GM12878 (cell line): ENCODE measurements around the gene RPL22. TPM values are rescaled to one million over a fixed set of nuclear protein-coding genes. Genes with fewer than 3 reads are reported as not detected.

Experiments used
- CBFB ChIP-seq: IDR thresholded peaks from 2 replicates; pipeline ENCODE4 v1.6.1; 2016; ENCODE audit warnings: antibody characterized with exemption, low read depth
- CREB1 ChIP-seq: IDR thresholded peaks from 2 replicates; pipeline ENCODE4 v1.6.1; 2012; ENCODE audit warnings: low read depth, mild to moderate bottlenecking, inconsistent platforms
- FOXM1 ChIP-seq: IDR thresholded peaks from 2 replicates; pipeline ENCODE4 v1.6.1; 2012; ENCODE audit warnings: low read depth, mild to moderate bottlenecking, inconsistent platforms, low read length, moderate library complexity
- NBN ChIP-seq: fragments of 450-650 bp; IDR thresholded peaks from 2 replicates; pipeline ENCODE4 v1.6.1; 2016
- RAD21 ChIP-seq: IDR thresholded peaks from 2 replicates; pipeline ENCODE4 v1.6.1; 2011; ENCODE audit warnings: mild to moderate bottlenecking, low read depth, low read length, moderate library complexity; ENCODE audit not compliant: insufficient read depth
- SMC3 ChIP-seq: IDR thresholded peaks from 2 replicates; pipeline ENCODE4 v1.6.1; 2011; ENCODE audit warnings: low read length, improper control_type of control experiment, borderline replicate concordance
- TAF1 ChIP-seq: IDR thresholded peaks from 2 replicates; pipeline ENCODE4 v1.6.1; 2011; ENCODE audit warnings: mild to moderate bottlenecking, low read depth, low read length, borderline replicate concordance
- WRNIP1 ChIP-seq: IDR thresholded peaks from 2 replicates; pipeline ENCODE4 v1.6.1; 2011; ENCODE audit warnings: low read depth, low read length, improper control_type of control experiment, borderline replicate concordance
- YY1 ChIP-seq: IDR thresholded peaks from 2 replicates; pipeline ENCODE4 v1.6.1; 2011; ENCODE audit warnings: low read depth, mild to moderate bottlenecking, low read length
- polyA plus RNA-seq, 11 experiments: library from polyadenylated mRNA; depleted of rRNA in 4 of 11; unstranded in 6 of 11; stranded (reverse) in 5 of 11; fragments of >200 nt; fragmentation: Nextera tagmentation in 4 of 11; fragmentation: Illumina TruSeq in 1 of 11; extraction: Ambion mirVana in 4 of 11; extraction: Trizol in 1 of 11; gene quantifications; 1 replicate in 1 of 11; 2 replicates in 10 of 11; pipeline versions ENCODE4 v1.2.1 to v1.2.3, GENCODE V29; 2011 to 2016; ENCODE audit warnings: inconsistent platforms in 2 of 11, missing spikeins in 2 of 11, low read depth in 1 of 11
- total RNA-seq, 4 experiments: library from RNA; depleted of rRNA in 3 of 4; stranded (reverse); fragments of >200 nt in 3 of 4; fragmentation: Illumina TruSeq in 1 of 4; extraction: Trizol in 1 of 4; gene quantifications; 2 replicates each; pipeline versions ENCODE4 v1.2.1 to v1.2.3, GENCODE V29; 2013 to 2021
- TF ChIP-seq, protein P1 (sequence below), 3 experiments: IDR thresholded peaks in 2 of 3; conservative IDR thresholded peaks in 1 of 3; 2 replicates each; pipeline ENCODE4 v1.5.1; 2011; ENCODE audit warnings: low read depth in 3 of 3, low read length in 3 of 3, mild to moderate bottlenecking in 3 of 3, control low read depth in 2 of 3, moderate library complexity in 2 of 3, inconsistent platforms in 1 of 3, mixed read lengths in 1 of 3; ENCODE audit not compliant: control insufficient read depth in 2 of 3, insufficient read depth in 1 of 3; ENCODE audit errors: extremely low read depth in 1 of 3
- TF ChIP-seq, protein P2 (sequence below): fragments of 450-650 bp; IDR thresholded peaks from 2 replicates; pipeline ENCODE4 v1.6.1; 2018; ENCODE audit warnings: mild to moderate bottlenecking, low read depth, moderate library complexity; ENCODE audit not compliant: partially characterized antibody

RPL22 gene
- total and polyA plus RNA-seq, 10 of the 15 experiments (the other 5 are each of a cell fraction or from before 2014, with no cell fraction given) = 191 to 560 (median 430) TPM

DNA sequence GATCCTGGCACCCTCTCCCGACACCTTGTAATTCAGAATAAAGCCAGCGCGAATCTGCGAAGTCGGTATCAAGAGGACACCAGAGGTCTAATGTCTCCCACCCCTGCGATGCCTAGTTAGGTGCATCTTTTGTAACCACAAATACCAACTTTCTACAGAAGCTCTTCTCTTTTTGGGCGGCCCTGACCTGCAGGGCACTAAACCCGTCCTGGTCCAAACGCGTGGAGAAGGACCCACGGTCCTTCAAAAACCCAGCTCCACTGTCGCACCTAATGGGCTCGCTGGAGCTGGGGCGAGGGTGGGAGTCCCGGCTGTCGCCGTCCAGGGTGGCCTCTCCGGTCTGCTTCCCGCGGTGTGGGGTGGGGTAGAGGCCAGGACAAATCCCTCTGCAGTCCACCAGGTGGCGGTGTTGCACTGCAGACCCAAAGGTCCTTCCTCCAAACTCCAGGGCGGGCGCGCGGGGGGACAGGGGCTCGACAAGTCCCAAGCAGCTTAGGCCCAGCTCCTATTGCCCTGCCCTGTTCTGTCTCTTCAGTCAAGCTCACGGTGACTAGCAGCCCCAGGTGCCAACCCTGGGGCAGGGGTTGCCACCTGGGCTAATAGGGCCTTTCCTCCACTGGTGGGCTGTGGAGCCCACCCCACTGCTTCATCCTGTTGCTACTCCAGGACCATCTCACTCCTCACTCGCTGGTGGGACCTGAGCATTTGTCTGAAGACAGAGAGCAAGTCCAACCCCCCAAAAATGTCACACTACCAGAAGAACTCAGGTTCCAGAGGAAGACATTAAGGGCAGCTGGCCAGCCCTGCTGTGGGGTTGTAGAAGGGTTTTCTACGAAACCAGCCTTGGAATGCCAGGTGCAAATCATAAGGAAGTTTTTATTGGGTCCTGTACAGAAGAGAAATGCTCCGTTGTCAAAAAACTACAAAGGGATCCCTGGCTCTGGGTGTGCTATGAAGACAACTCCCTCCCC lies 47.4 kb upstream of the RPL22 start (continued):
- 0 out of 2 replicates have a peak, but pooled peaks have one; percentile 22 for TF ChIP-seq CREB1
- TF ChIP-seq TAF1 = no peak
- 0 out of 2 replicates have a peak, but pooled peaks have one; percentile 19 for TF ChIP-seq NBN
- 0 out of 2 replicates have a peak, but pooled peaks have one; percentile 27 for TF ChIP-seq FOXM1
- TF ChIP-seq, protein P1, sequence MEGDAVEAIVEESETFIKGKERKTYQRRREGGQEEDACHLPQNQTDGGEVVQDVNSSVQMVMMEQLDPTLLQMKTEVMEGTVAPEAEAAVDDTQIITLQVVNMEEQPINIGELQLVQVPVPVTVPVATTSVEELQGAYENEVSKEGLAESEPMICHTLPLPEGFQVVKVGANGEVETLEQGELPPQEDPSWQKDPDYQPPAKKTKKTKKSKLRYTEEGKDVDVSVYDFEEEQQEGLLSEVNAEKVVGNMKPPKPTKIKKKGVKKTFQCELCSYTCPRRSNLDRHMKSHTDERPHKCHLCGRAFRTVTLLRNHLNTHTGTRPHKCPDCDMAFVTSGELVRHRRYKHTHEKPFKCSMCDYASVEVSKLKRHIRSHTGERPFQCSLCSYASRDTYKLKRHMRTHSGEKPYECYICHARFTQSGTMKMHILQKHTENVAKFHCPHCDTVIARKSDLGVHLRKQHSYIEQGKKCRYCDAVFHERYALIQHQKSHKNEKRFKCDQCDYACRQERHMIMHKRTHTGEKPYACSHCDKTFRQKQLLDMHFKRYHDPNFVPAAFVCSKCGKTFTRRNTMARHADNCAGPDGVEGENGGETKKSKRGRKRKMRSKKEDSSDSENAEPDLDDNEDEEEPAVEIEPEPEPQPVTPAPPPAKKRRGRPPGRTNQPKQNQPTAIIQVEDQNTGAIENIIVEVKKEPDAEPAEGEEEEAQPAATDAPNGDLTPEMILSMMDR (IDR thresholded peaks at IDR 0.05 in 2 of 3, conservative IDR thresholded peaks at IDR 0.05 in 1 of 3; ENCODE audit: control insufficient read depth in 2 of 3, extremely low read depth in 1 of 3, insufficient read depth in 1 of 3, low read depth in 3 of 3, low read length in 3 of 3) = peak; percentile 80 to 96 (median 91)
- TF ChIP-seq WRNIP1 = 0 out of 2 replicates have a peak, but pooled peaks have one; percentile 36
- peak; percentile 97 for TF ChIP-seq SMC3
- no peak for TF ChIP-seq CBFB
- TF ChIP-seq YY1 = peak; percentile 59
- peak; percentile 93 for TF ChIP-seq RAD21
- TF ChIP-seq, protein P2, sequence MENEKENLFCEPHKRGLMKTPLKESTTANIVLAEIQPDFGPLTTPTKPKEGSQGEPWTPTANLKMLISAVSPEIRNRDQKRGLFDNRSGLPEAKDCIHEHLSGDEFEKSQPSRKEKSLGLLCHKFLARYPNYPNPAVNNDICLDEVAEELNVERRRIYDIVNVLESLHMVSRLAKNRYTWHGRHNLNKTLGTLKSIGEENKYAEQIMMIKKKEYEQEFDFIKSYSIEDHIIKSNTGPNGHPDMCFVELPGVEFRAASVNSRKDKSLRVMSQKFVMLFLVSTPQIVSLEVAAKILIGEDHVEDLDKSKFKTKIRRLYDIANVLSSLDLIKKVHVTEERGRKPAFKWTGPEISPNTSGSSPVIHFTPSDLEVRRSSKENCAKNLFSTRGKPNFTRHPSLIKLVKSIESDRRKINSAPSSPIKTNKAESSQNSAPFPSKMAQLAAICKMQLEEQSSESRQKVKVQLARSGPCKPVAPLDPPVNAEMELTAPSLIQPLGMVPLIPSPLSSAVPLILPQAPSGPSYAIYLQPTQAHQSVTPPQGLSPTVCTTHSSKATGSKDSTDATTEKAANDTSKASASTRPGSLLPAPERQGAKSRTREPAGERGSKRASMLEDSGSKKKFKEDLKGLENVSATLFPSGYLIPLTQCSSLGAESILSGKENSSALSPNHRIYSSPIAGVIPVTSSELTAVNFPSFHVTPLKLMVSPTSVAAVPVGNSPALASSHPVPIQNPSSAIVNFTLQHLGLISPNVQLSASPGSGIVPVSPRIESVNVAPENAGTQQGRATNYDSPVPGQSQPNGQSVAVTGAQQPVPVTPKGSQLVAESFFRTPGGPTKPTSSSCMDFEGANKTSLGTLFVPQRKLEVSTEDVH = no peak
